Sigmoid colon (tissue), 7 donors: ENCODE data around the gene USP9X. TPM values are rescaled to one million over a fixed set of nuclear protein-coding genes. Genes with fewer than 3 reads are reported as not detected.

Experiments
- DNase-seq: peaks from one replicate; pipeline ENCODE4 v3.0.0-alpha.2; 2019
- H3K27ac ChIP-seq, 4 donors: fragments of 200-600 bp; sonication (generic); one replicate each; pipeline ENCODE4 v1.5.1; 2016 to 2019; ENCODE audit warnings: mild to moderate bottlenecking in 1 of 4
- H3K27me3 ChIP-seq, 3 donors: fragments of 200-600 bp; sonication (generic); one replicate each; pipeline ENCODE4 v1.5.1; 2019; ENCODE audit warnings: mild to moderate bottlenecking in 1 of 3
- H3K36me3 ChIP-seq, 4 donors: fragments of 200-600 bp; sonication (generic); one replicate each; pipeline ENCODE4 v1.5.1; 2016 to 2019
- H3K4me1 ChIP-seq, 4 donors: fragments of 200-600 bp; sonication (generic); one replicate each; pipeline ENCODE4 v1.5.1; 2017 to 2019
- H3K4me3 ChIP-seq, 4 donors: fragments of 200-600 bp; sonication (generic); one replicate each; pipeline ENCODE4 v1.5.1; 2017 to 2019; ENCODE audit warnings: mild to moderate bottlenecking in 2 of 4, moderate library complexity in 1 of 4
- H3K9me3 ChIP-seq, 4 donors: fragments of 200-600 bp in 3 of 4; sonication (generic) in 3 of 4; one replicate each; pipeline versions ENCODE4 v1.5.1 to v1.6.1; 2013 to 2019
- CTCF ChIP-seq, 4 experiments: fragments of 450-650 bp in 3 of 4; fragments of 200-600 bp in 1 of 4; IDR thresholded peaks; one replicate each; pipeline ENCODE4 v1.5.1; 2016 to 2019; ENCODE audit warnings: antibody characterized with exemption in 4 of 4, mild to moderate bottlenecking in 3 of 4, moderate library complexity in 2 of 4
- EP300 ChIP-seq, 4 donors: sonication (generic); formaldehyde crosslinking; IDR thresholded peaks; one replicate each; pipeline ENCODE4 v1.6.1; 2017; ENCODE audit warnings: antibody characterized with exemption in 4 of 4
- POLR2A ChIP-seq, 2 donors: fragments of 450-650 bp; IDR thresholded peaks; one replicate each; pipeline ENCODE4 v1.6.1; 2016; ENCODE audit warnings: antibody characterized with exemption in 2 of 2, mild to moderate bottlenecking in 2 of 2, moderate library complexity in 2 of 2
- POLR2AphosphoS5 ChIP-seq, 4 donors: sonication (generic); formaldehyde crosslinking; IDR thresholded peaks; one replicate each; pipeline ENCODE4 v1.6.1; 2017; ENCODE audit warnings: antibody characterized with exemption in 4 of 4
- WGBS, 2 donors: extraction: QIAGEN DNeasy Blood & Tissue Kit; methylation state at CpG; one replicate each; pipeline ENCODE4 v1.1.7; 2013; 5-methylcytosine and 5-hydroxymethylcytosine counted together
- intact Hi-C: fragments of 100-400 bp; cut with DNase I; formaldehyde crosslinking; loops from one replicate; pipeline ENCODE4 v1.15.1; 2023
- polyA plus RNA-seq, 3 donors: library from polyadenylated mRNA; stranded (reverse); fragments of 200-250 nt; gene quantifications; one replicate each; pipeline ENCODE4 v1.2.3, GENCODE V29; 2013
- total RNA-seq, 4 donors: library from RNA; depleted of rRNA; stranded (reverse); fragments of >200 nt; gene quantifications; one replicate each; pipeline ENCODE4 v1.1.0, GENCODE V29; 2016
- donor health status: healthy with polysubstance abuse.
- donor health status: Bipolar disorder and iron deficiency.
- donor health status: healthy.

The USP9X gene
- total and polyA plus RNA-seq, 7 donors, result 9.6 to 84.5 (median 64.3) TPM

- peaks cover 0 to 5% (median 0%) of the 10 kb centered on the region in 4 donors for H3K4me1 ChIP-seq
- TF ChIP-seq CTCF (IDR thresholded peaks at IDR 0.05) (no peak), POLR2A (IDR thresholded peaks at IDR 0.05) (no peak), POLR2AphosphoS5 (IDR thresholded peaks at IDR 0.05) (no peak), EP300 (IDR thresholded peaks at IDR 0.05) (no peak)
- no peak for DNase-seq
- peaks cover 0 to 26% (median 5%) of the 10 kb centered on the region in 4 donors for H3K36me3 ChIP-seq
- H3K27ac ChIP-seq, result no peak overlapping the region
- 35 to 53% methylated on average over 2 of the region's 2 CpGs for WGBS, 2 donors
- intact Hi-C loops, result no loop called here
- no peaks in the 10 kb centered on the region for H3K9me3 ChIP-seq
- no peak overlapping the region for H3K4me3 ChIP-seq
- no peaks in the 10 kb centered on the region for H3K27me3 ChIP-seq
Observed at GRCh38 chrX:41234962-41235361, 149.7 kb downstream of the USP9X start.

- H3K4me3 ChIP-seq, result no peak overlapping the region
- peaks cover 0 to 10% (median 1%) of the 10 kb centered on the region in 4 donors for H3K36me3 ChIP-seq
- H3K27ac ChIP-seq, result no peak overlapping the region
- intact Hi-C loops, result no loop called here
- no peaks in the 10 kb centered on the region for H3K27me3 ChIP-seq
- TF ChIP-seq POLR2A (IDR thresholded peaks at IDR 0.05) (no peak), EP300 (IDR thresholded peaks at IDR 0.05) (no peak), POLR2AphosphoS5 (IDR thresholded peaks at IDR 0.05) (no peak), CTCF (IDR thresholded peaks at IDR 0.05) (no peak)
- H3K4me1 ChIP-seq, result peaks cover 0 to 5% (median 0%) of the 10 kb centered on the region in 4 donors
- DNase-seq, result no peak
- H3K9me3 ChIP-seq, result no peaks in the 10 kb centered on the region
Observed at GRCh38 chrX:41236629-41237028, 151.4 kb downstream of the USP9X start.

- Histone ChIP-seq H3K36me3 (no peaks in the 10 kb centered on the region), H3K27me3 (no peaks in the 10 kb centered on the region), H3K9me3 (no peaks in the 10 kb centered on the region), H3K4me3 (no peak overlapping the region), H3K4me1 (peaks cover 0 to 5% (median 0%) of the 10 kb centered on the region in 4 donors), H3K27ac (no peak overlapping the region)
- TF ChIP-seq CTCF (IDR thresholded peaks at IDR 0.05), result no peak
- TF ChIP-seq POLR2A (IDR thresholded peaks at IDR 0.05), result no peak
- no peak for TF ChIP-seq POLR2AphosphoS5 (IDR thresholded peaks at IDR 0.05)
- TF ChIP-seq EP300 (IDR thresholded peaks at IDR 0.05), result no peak
- intact Hi-C loops, result no loop called here
- WGBS, 2 donors, result 52 to 58% methylated on average over 3 of the region's 3 CpGs
- no peak for DNase-seq
Observed at GRCh38 chrX:41240509-41240908, 155.3 kb downstream of the USP9X start.

GRCh38 chrX:41241962-41242361, 156.7 kb downstream of the USP9X start:
- intact Hi-C loops, result no loop called here
- H3K27me3 ChIP-seq, result no peaks in the 10 kb centered on the region
- WGBS, 2 donors, result 93% methylated on average over 11 of the region's 11 CpGs

More at GRCh38 chrX:41241962-41242361, 156.7 kb downstream of the USP9X start:
- H3K36me3 ChIP-seq, result no peaks in the 10 kb centered on the region
- H3K4me1 ChIP-seq, result no peaks in the 10 kb centered on the region
- DNase-seq, result no peak
- no peak overlapping the region for H3K4me3 ChIP-seq
- TF ChIP-seq CTCF (IDR thresholded peaks at IDR 0.05) (no peak), POLR2AphosphoS5 (IDR thresholded peaks at IDR 0.05) (no peak), EP300 (IDR thresholded peaks at IDR 0.05) (no peak), POLR2A (IDR thresholded peaks at IDR 0.05) (no peak)
- H3K27ac ChIP-seq, result no peak overlapping the region
- no peaks in the 10 kb centered on the region for H3K9me3 ChIP-seq
